Measurements from ENCODE around the gene WIZ.

WIZ gene

DNA sequence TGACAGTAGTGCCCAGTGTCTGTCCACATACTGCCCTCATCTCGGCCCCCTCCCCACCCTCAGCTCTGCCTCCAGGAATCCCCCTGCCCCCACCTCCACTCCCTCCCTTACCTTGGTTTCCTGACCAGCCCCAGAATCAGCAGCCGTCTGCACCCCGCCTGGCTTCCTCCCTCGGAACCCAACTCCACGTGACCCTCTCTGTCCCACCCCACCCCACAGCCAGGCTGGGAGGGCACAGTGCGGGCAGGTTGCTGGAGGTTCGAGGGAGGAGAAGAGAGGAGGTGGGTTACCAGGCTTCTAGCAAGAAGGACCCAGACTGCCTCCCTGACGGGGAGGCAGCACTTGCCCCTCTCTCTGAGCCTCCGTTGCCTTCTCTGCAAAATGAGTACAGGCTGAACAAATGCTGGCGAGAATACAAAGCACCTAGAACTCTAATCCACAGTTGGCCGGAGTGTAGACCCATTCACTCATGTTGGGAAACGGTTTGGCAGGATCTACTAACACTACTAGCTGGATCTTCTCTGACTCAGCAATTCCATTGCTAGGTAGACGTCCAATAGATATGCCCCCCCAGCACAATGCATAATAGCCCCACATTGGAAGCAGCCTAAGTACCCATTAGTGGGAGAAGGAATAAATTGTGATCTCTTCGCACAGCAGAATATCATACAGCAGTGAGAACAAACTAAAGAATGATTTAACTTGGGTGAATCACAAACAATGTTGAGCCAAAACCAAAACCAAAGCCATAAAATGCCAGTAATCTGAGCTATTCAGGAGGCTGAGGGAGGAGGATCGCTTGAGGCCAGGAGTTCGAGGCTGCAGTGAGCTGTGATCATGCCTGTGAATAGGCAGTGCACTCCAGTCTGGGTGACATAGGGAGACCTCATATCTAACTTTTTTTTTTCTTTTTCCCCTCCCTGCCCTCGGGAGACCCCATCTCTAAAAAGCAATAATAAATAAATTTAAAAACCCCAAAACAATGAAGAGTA, 14.9 kb upstream of the WIZ start, which contains the start of gene RASAL3:
Gene RASAL3, minus strand, starts transcription at position 151 of the 992 bp plus-strand sequence. CDS start 186 bp downstream, outside the sequence.
- DNase-seq = no peak

GRCh38 chr19:15463861-15464371, 14.2 kb upstream of the WIZ start:
- no peak for DNase-seq

- no peak for DNase-seq
Observed at GRCh38 chr19:15461694-15462093, 11.9 kb upstream of the WIZ start.

GRCh38 chr19:15457701-15458484, 8.1 kb upstream of the WIZ start:
- DNase-seq = no peak

DNA sequence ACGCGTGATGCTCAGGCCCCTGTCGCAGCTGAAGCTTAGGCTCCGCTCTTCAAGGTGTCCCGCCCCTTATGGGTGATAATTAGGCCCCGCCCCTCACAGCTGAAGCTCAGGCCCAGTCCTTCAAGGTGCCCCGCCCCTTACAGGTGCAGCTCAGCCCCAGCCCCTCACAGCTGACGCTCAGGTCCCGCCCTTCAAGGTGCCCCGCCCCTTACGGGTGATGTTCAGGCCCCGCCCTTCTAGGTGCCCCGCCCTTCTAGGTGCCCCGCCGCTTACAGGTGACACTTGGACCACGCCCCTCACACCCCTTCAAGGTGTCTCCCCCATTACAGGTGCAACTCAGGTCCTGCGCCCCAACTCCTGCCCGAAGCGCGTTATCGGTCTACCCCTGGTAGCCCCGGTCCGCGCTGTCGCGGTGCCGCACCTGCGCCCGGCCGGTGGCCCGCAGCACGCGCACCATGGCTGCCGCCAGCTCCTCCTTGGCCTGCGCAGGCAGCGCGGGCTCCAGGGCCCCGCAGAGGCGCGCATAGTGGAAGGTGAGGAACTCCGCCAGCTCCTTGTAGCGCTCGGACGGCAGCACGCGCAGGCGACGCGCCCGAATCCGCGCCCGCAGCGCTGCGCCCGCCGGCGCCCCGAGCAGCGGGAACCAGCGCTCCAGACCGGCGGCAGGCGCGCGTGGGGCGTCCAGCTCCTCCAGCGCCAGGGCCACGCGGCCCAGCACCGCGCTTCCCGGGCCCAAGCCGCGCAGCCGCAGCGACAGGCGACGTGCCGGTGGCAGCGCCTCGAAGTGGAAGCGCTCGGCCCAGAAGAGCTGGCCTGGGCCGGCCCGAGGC, 7.3 kb upstream of the WIZ start:
- DNase-seq = peak; percentile 89

DNA sequence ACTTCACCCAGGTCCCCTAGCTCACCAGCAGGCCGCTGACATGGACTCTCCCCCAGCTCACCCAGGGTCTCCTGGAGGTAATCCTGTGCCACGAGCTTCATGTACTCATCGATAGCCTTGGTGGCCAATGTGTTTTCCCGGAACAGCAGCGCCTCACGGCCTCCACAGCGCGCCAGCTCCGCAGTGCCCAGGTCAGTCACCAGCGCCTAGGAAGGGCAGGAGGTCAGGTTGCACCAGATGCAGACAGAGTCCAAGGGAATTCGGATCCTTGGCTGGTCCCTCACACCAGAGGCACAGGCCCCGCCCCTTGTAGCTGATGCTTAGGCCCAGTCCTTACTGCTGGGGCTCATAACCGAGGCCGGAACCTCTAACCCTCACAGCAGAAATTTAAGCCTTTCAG, 6.7 kb upstream of the WIZ start:
- no peak for DNase-seq

DNA sequence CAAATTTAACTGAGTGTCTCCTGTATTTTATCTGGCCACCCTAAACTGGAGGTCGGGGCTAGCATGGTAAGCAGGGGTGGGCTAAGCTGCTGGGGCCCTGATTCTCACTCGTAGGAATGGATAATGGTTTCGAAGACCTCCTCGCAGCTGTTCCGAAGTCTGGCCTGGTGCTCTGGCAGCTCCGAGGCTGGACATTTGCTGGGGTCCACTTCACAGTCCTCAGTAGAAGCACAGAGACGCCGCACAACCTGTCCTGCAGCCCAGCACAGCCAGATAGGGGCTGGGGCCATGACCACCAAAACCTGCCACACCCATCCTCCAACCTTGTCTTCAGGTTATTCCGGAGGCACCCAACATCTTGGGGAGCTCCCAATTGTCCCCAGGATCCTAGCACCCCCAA, 6.2 kb upstream of the WIZ start:
- no peak for DNase-seq

GRCh38 chr19:15453906-15454860, 4.4 kb upstream of the WIZ start:
- DNase-seq = no peak

DNA sequence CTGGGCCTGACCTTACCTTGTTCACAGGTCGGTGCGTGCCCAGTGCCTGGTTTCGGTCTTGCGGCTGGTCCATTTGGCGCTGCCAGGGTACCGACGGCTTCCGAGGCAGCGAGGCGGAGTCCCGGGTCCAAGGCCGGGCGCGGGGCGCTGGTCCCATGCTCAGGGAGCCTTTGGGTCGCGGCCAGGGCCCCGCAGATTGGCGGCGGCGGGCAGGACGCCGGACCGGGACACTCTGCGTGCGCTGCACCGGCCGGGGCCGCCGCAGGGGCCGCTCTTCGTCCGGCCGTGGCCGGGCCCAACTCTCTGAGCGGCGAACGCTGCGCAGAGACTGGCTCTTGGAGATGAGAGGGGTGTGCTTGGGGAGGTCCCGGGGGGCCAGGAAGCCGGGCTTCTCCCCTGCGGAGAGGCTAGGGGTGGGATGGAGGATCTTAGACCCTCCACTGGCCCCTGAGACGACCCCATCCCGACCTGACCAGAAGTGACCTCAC, 3.4 kb upstream of the WIZ start:
- no peak for DNase-seq

- DNase-seq = no peak
Observed at GRCh38 chr19:15452111-15453047, 2.6 kb upstream of the WIZ start.

DNA sequence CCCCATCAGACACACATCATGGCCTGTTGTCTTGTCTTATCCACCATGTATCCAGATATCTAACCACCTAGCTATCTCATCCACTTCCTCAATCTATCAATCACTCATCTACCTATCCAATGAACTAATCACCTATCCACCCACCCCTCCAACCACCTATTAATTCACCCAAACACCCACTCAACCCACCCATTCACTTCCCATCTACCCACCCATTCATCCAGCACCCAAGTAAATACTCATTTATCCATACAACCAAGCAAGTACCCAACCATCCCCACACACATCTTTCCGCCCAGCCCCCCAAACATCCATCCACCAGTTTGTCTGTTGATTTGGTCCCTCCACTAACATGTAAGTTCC, 753 bp upstream of the WIZ start:
- DNase-seq = no peak

DNA sequence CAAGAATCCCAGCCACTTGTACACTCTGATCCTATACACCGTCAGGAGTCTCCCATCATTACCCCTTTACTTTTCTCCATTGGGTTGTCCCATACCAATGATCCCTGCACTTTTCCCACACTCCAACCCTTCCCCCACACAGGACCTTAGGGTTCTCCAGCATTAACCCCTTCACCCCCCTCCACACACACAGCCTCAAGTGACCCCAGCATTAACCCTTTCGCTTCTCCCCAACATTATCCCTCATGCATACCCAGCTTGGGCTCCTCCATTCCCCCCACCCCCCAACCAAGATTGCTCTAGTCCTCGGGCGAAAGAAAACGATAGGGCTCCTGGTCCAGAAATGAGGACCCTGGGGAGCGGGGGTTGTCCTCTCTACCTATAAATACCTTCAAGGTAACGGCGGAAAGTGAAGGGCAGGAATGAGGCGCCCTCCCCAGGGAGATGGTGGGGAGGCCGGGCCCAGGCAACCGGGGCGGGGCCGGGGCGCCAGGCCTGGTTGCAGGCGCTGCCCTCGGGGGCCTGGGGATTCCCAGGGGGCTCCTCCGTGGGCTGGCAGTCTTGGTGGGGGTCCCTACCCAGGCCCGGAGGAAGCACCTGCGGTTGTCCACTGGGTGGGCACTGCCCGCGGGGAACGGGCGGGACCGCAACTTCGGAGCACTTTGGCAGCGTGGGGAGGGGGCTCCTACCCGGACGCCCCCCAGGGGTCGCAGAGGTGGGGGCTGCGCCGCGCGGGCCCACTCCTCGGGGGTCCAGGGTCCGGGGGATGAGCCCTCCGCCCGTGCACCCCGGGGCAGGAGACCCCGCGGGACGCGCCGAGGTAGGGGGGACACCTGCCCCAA, 757 bp downstream of the WIZ start:
- no peak for DNase-seq

DNA sequence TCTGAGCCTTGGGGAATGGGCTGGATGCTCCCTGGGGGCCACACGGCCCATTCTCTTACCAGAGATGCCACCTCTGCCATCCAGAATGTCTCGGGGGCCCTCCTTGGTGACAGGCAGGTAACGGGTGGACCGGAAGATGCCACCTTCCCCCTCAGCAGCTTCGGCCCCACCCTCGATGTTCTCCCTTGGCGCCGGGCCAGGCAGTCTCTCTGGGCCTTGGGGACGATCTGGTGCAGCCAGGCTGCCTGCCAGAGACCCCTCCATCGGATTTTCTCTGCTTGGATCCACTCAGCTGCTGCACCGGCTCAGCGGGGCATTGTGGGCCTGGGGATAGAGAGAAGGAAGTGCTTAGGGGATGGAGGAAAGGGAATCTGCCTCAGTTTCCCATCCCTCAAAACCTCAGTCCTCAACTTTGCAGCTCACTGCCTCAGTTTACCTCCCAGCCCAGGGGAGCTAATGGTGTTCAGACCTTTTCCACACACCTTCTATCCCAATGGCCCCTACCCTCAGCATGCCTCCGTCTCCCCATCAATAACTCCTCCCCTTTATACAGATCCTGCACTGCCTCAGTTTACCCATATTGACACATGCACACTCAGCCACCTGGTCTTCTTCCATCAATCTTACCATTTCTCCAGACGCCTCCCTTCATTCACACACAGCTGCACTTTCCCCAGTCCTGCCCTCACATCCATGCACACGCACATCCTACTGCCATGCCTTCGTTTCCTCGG, 1.5 kb downstream of the WIZ start:
- DNase-seq = no peak

DNA sequence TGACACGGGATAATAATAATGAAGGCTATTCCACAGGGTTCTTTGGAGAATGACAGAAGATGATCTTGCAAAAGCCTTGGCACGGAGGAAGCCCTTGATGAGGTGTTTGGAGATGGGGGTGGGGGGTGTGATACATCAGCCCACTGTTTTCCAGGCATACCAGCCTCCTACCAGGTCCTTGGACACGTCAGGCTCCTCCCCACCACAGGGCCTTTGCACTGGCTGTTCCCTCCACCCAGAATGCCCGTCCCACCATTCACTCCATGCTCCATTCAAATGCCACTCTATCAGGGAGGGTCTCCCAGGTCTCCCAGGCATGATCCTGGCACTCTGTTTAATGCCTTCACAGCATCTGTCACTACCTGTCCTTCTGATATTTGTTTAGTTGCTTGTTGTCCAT, 2.7 kb downstream of the WIZ start:
- DNase-seq = no peak

GRCh38 chr19:15445807-15446376, 3.9 kb downstream of the WIZ start:
- no peak for DNase-seq

DNA sequence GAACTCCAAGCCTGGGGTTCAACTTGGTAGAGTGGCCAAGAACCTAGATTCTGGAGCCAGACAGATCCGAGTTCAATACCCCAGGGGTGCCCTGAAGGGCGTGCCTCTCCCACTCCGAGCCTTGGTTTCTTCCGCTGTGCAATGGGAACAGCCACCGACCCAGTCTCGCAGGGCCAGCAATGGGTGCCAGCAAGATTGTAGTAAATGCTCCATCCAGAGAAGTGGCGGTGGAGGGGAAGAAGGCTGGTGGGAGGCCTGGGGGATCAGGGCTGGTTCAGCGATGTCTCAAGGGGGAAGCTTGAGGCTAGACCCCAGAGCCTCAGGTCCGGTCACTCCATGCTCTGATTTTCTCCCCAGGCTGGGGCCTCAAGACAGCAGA, 4.5 kb downstream of the WIZ start:
- no peak for DNase-seq

DNA sequence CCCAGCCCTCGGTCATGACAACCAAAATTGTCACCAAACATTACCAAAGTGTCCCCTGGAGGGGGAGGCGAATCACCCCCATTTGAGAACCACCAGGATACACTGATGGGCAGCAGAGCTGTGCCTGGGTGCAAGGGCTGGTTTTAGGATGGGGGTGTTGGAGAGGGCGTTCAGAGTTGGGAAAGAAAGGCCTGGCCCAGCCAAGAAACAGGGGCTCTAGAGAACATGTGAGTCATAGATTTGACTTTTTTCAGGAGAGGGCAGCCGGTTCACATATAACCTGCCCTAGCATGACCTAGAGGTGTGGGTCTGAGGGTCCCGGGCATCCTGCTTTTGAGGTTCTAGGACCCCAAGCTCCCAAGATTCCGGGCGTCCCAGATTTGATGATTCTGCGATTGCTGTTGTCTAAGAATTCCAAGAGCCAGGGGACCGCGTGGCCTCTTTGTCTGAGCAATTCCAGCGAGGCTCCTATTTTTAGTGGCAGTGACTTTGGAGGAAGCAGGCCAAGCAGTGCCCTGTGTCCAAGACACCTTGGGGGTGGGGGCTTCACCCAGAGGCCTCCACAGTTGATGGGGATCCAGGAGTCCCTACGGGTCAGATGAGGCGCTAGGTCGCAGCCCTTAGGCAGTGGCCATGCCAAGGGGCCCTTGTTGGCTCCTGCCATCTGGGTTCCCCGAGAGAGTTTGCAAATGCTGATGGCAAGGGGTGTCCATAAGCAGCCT, 5.1 kb downstream of the WIZ start:
- DNase-seq = no peak

DNA sequence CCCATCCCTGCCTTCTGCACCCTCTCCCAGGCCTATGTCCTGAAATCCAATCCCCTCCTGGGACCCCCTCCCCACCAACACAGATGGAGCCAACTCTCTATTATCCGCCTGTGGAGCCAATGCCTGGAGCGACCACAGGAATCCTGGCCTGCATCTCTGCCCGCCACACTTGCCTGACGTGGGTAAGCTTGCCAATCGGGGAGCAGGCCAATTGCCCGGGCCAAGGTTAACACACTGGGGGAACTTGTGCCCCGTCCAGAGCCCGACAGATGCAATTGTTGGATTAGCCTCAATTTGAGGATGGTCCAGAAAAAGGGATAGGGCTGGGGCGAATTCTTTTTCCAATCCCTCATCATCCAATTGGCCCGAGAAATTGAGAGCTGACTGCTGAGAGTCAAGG, 5.9 kb downstream of the WIZ start:
- no peak for DNase-seq

Data from NCI-H1105 treated with DMSO at 0.1 percent for 48 hours (cell line).